Ammon's horn (tissue), 1 donor: ENCODE measurements around the gene PERM1.
"Not testable (repeated sequence)": the region's sequence is repeated elsewhere in the genome, so short reads cannot be mapped to it uniquely, and the experiment has no call there.

Experiments used
- DNase-seq: peaks from one replicate; pipeline ENCODE4 v3.0.0-alpha.2; 2016; ENCODE audit warnings: low spot score

The PERM1 gene

GRCh38 chr1:978069-978834, 3.6 kb downstream of the PERM1 start:
- no peak for DNase-seq

GRCh38 chr1:976791-977190, 5.1 kb downstream of the PERM1 start:
- not testable (repeated sequence) for DNase-seq

GRCh38 chr1:975896-976683, 5.8 kb downstream of the PERM1 start:
- DNase-seq = no peak

- no peak for DNase-seq
Measured at GRCh38 chr1:975365-975764, 6.5 kb downstream of the PERM1 start.

- no peak for DNase-seq
Measured at GRCh38 chr1:974687-975328, 7.1 kb downstream of the PERM1 start.

GRCh38 chr1:974293-974640, 7.6 kb downstream of the PERM1 start:
- no peak for DNase-seq

- DNase-seq = no peak
Measured at GRCh38 chr1:973459-974292, 8.2 kb downstream of the PERM1 start.

GRCh38 chr1:972726-973458, 9.0 kb downstream of the PERM1 start:
- no peak for DNase-seq

- no peak for DNase-seq
Measured at GRCh38 chr1:971751-972506, 10.0 kb downstream of the PERM1 start.

- DNase-seq = no peak
Measured at GRCh38 chr1:970973-971730, 10.7 kb downstream of the PERM1 start.

- no peak for DNase-seq
Measured at GRCh38 chr1:970242-970972, 11.5 kb downstream of the PERM1 start.

- no peak for DNase-seq
Measured at GRCh38 chr1:969260-969855, 12.5 kb downstream of the PERM1 start.

GRCh38 chr1:967466-968343, 14.2 kb downstream of the PERM1 start:
- no peak for DNase-seq

- DNase-seq = no peak
Measured at GRCh38 chr1:966704-967300, 15.1 kb downstream of the PERM1 start.

GRCh38 chr1:966135-966703, 15.7 kb downstream of the PERM1 start, which contains the start of gene PLEKHN1:
PLEKHN1 (plus strand) TSS chr1:966482; CDS start chr1:966532, 50 bp downstream.
- DNase-seq = no peak

GRCh38 chr1:965526-966134, 16.3 kb downstream of the PERM1 start:
- no peak for DNase-seq
